Activated T-helper 1 cell treated with anti-CD3 and anti-CD28 coated beads, Interleukin-12 subunit alpha, Interleukin-12 subunit beta, Interleukin-2, Interleukin-4 antibody, amounts not matched to agents 30 ng/mL and 10 ng/mL and 1 ng/mL, durations not matched to agents 14 hours and 24 hours and 36 hours (primary cell): ENCODE results near the gene MYH6. TPM values are rescaled to one million over a fixed set of nuclear protein-coding genes. Genes with fewer than 3 reads are reported as not detected.

ENCODE experiments used
- DNase-seq: peaks from one replicate; pipeline ENCODE4 v3.0.0; 2021; ENCODE audit warnings: low spot score
- H3K27ac Mint-ChIP-seq: one replicate; pipeline ENCODE4 v1.8.0; 2021; ENCODE audit warnings: mild to moderate bottlenecking, mixed read lengths
- H3K27me3 Mint-ChIP-seq: one replicate; pipeline ENCODE4 v1.8.0; 2022; ENCODE audit warnings: mild to moderate bottlenecking, moderate library complexity, mixed read lengths; ENCODE audit not compliant: insufficient read depth
- H3K36me3 Mint-ChIP-seq: one replicate; pipeline ENCODE4 v1.8.0; 2021; ENCODE audit warnings: low read depth, mixed read lengths
- H3K4me1 Mint-ChIP-seq: one replicate; pipeline ENCODE4 v1.8.0; 2021; ENCODE audit warnings: low read depth, mixed read lengths
- H3K4me3 Mint-ChIP-seq: one replicate; pipeline ENCODE4 v1.8.0; 2021; ENCODE audit warnings: mild to moderate bottlenecking, moderate library complexity, mixed read lengths
- H3K9me3 Mint-ChIP-seq: one replicate; pipeline ENCODE4 v1.8.0; 2021; ENCODE audit warnings: mixed read lengths
- intact Hi-C: fragments of 100-400 bp; cut with micrococcal nuclease; formaldehyde crosslinking; loops from one replicate; pipeline ENCODE4 v1.15.1; 2024
- total RNA-seq: library from RNA; stranded (reverse); gene quantifications from 2 replicates; pipeline ENCODE4 v1.2.3, GENCODE V29; 2022

MYH6 gene
- total RNA-seq, 1 donor from 2014 or later, result 0.52 TPM

DNA sequence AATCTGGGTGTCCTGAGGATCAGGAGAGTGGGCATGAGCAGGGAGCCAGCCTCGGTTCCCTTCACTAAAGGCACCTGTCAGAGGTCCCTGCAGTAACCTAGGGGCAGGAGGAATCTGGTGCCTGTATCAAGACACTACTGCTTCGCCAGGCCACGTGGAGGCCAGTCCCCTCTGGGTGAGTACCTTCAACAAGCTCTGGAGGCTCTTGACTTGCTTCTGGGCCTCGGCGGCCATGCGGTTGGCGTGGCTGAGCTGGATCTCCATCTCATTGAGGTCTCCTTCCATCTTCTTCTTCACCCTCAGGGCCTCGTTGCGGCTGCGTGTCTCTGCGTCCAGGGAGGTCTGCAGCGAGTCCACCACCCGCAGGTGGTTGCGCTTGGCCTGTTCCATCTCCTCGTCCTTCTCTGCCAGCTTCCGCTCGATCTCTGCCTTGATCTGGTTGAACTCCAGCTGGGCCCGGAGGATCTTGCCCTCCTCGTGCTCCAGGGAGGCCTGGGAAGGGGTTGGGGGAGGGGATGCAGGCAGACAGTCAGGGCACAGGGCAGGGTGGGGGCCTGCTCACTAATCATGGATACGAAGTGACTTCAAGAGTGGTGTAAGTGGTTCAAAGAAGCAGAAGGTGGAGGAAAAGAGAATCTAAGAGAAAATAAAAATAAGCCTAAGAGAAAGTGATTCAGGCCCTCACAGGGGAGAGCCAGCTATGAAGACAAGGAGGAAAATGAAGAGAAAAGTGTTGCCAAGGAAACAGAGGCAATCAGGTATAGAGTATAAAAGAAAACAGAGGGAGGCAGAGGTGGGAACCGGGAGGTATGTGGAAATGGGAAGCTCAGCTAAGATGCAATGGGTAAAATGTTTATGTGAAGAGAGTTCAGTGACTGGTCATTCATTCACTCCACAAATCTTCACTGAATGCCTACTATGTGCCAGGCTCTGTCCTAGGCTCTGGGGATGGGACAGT is 8.0 kb upstream of the MYH6 start:
- Mint-ChIP-seq H3K4me3 (no peak overlapping the region), H3K36me3 (no peaks in the 10 kb centered on the region), H3K27ac (no peak overlapping the region), H3K27me3 (peaks cover 6% of the 10 kb centered on the region), H3K9me3 (no peaks in the 10 kb centered on the region), H3K4me1 (peaks cover 11% of the 10 kb centered on the region)
- DNase-seq, result no peak
- intact Hi-C loops, result no loop called here

- intact Hi-C loops, result no loop called here
- Mint-ChIP-seq H3K4me3 (no peak overlapping the region), H3K9me3 (no peaks in the 10 kb centered on the region), H3K36me3 (no peaks in the 10 kb centered on the region), H3K27me3 (peaks cover 6% of the 10 kb centered on the region), H3K4me1 (peaks cover 2% of the 10 kb centered on the region), H3K27ac (no peak overlapping the region)
- no peak for DNase-seq
Observed at GRCh38 chr14:23414906-23415820, 7.1 kb upstream of the MYH6 start.

GRCh38 chr14:23414254-23414653 is 6.2 kb upstream of the MYH6 start:
- Mint-ChIP-seq H3K27me3 (peaks cover 6% of the 10 kb centered on the region), H3K4me1 (peaks cover 4% of the 10 kb centered on the region), H3K36me3 (no peaks in the 10 kb centered on the region), H3K9me3 (no peaks in the 10 kb centered on the region), H3K4me3 (no peak overlapping the region), H3K27ac (no peak overlapping the region)
- intact Hi-C loops, result no loop called here
- no peak for DNase-seq

- H3K36me3 Mint-ChIP-seq, result no peaks in the 10 kb centered on the region
- no peaks in the 10 kb centered on the region for H3K9me3 Mint-ChIP-seq
- H3K27ac Mint-ChIP-seq, result no peak overlapping the region
- H3K4me1 Mint-ChIP-seq, result peaks cover 9% of the 10 kb centered on the region
- intact Hi-C loops, result no loop called here
- no peak for DNase-seq
- H3K4me3 Mint-ChIP-seq, result no peak overlapping the region
- peaks cover 5% of the 10 kb centered on the region for H3K27me3 Mint-ChIP-seq
Observed at GRCh38 chr14:23413681-23414080, 5.6 kb upstream of the MYH6 start.

GRCh38 chr14:23411563-23412525 is 3.8 kb upstream of the MYH6 start:
- Mint-ChIP-seq H3K4me3 (no peak overlapping the region), H3K9me3 (no peaks in the 10 kb centered on the region), H3K36me3 (no peaks in the 10 kb centered on the region), H3K27ac (no peak overlapping the region), H3K4me1 (peaks cover 10% of the 10 kb centered on the region), H3K27me3 (peaks cover 5% of the 10 kb centered on the region)
- DNase-seq, result no peak
- intact Hi-C loops, result no loop called here

GRCh38 chr14:23409966-23410635 is 2.0 kb upstream of the MYH6 start:
- intact Hi-C loops, result no loop called here
- H3K4me3 Mint-ChIP-seq, result no peak overlapping the region
- H3K27me3 Mint-ChIP-seq, result peaks cover 5% of the 10 kb centered on the region
- no peaks in the 10 kb centered on the region for H3K9me3 Mint-ChIP-seq
- H3K36me3 Mint-ChIP-seq, result no peaks in the 10 kb centered on the region
- peak overlapping the region; percentile 42 for H3K27ac Mint-ChIP-seq
- no peak for DNase-seq
- peaks cover 10% of the 10 kb centered on the region for H3K4me1 Mint-ChIP-seq

- intact Hi-C loops, result no loop called here
- Mint-ChIP-seq H3K27ac (peak overlapping the region; percentile 16), H3K4me3 (no peak overlapping the region), H3K27me3 (peaks cover 5% of the 10 kb centered on the region), H3K9me3 (no peaks in the 10 kb centered on the region), H3K4me1 (peaks cover 10% of the 10 kb centered on the region), H3K36me3 (no peaks in the 10 kb centered on the region)
- no peak for DNase-seq
Observed at GRCh38 chr14:23409475-23409874, 1.4 kb upstream of the MYH6 start.

- intact Hi-C loops, result no loop called here
- no peak for DNase-seq
- Mint-ChIP-seq H3K9me3 (no peaks in the 10 kb centered on the region), H3K4me3 (no peak overlapping the region), H3K4me1 (peaks cover 10% of the 10 kb centered on the region), H3K27me3 (peaks cover 5% of the 10 kb centered on the region), H3K27ac (no peak overlapping the region), H3K36me3 (no peaks in the 10 kb centered on the region)
Observed at GRCh38 chr14:23408307-23408630, 196 bp upstream of the MYH6 start.

DNA sequence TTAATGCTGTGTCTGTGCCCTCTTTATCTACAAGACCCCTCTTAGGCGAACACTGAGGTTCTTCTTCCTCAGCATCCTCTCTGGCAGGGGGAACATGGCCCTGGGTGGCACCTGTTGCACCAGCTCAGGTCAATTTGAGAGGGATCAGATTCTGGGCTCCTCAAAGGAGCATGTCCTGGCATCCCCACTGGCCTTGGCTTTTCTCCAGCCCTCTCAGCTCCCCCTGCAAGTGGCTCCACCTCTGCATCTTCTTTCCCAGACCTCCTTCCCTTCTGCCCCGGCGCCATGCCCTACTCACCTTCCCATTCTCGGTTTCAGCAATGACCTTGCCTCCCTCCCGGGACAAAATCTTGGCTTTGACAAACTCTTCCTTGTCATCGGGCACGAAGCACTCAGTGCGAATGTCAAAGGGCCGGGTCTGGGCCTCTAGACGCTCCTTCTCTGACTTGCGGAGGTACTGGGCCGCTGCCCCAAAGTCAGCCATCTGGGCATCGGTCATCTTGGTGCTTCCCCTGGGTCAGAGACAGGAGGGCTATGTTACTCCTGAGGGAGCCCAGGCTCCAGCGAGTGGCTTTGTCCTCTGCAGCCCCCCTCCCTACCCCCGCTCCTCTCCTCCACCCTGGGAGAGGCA is 1.2 kb downstream of the MYH6 start:
- H3K9me3 Mint-ChIP-seq, result no peaks in the 10 kb centered on the region
- no peak overlapping the region for H3K4me3 Mint-ChIP-seq
- H3K4me1 Mint-ChIP-seq, result peaks cover 10% of the 10 kb centered on the region
- intact Hi-C loops, result no loop called here
- H3K27me3 Mint-ChIP-seq, result peaks cover 3% of the 10 kb centered on the region
- DNase-seq, result no peak
- H3K36me3 Mint-ChIP-seq, result no peaks in the 10 kb centered on the region
- H3K27ac Mint-ChIP-seq, result no peak overlapping the region

DNA sequence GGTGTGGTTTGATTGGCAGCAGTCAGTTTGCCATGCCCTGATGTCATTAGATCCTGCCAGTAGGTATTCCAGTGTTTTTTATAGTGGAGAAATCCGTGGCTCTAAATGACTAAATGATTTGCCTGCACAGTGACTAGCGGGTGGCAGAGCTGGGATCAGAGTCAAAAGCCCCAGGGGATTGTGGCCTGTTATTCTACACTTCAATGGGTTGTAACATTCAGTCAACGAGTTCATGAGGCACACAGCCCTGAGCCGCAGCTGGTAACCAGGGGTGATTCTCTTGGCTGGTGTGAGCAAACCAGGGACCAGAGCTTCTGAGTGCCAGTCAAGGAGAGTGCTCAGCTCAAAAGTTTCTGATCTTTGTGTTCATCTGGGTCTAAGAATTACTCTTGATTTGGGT is 1.8 kb downstream of the MYH6 start:
- no peaks in the 10 kb centered on the region for H3K9me3 Mint-ChIP-seq
- peaks cover 10% of the 10 kb centered on the region for H3K4me1 Mint-ChIP-seq
- DNase-seq, result no peak
- H3K36me3 Mint-ChIP-seq, result no peaks in the 10 kb centered on the region
- peaks cover 3% of the 10 kb centered on the region for H3K27me3 Mint-ChIP-seq
- H3K4me3 Mint-ChIP-seq, result no peak overlapping the region
- intact Hi-C loops, result no loop called here
- H3K27ac Mint-ChIP-seq, result no peak overlapping the region

GRCh38 chr14:23405516-23406025 is 2.5 kb downstream of the MYH6 start:
- Mint-ChIP-seq H3K36me3 (no peaks in the 10 kb centered on the region), H3K27me3 (peaks cover 3% of the 10 kb centered on the region), H3K27ac (no peak overlapping the region), H3K4me1 (peaks cover 10% of the 10 kb centered on the region), H3K4me3 (no peak overlapping the region), H3K9me3 (no peaks in the 10 kb centered on the region)
- DNase-seq, result no peak
- intact Hi-C loops, result no loop called here
